ENCODE measurements around the gene RRP1B.
"Not testable (repeated sequence)": the region's sequence is repeated elsewhere in the genome, so short reads cannot be mapped to it uniquely, and the experiment has no call there.

RRP1B gene

GRCh38 chr21:43667191-43667904, 8.0 kb downstream of the RRP1B start:
- DNase-seq (ENCODE audit: low read depth), result peak; percentile 61
- no peak for TF ChIP-seq CTCF (IDR thresholded peaks at IDR 0.05; ENCODE audit: low read length, missing control alignments)
- no peak overlapping the region for H3K4me3 ChIP-seq (replicated peaks; ENCODE audit: low read depth, low read length)

- H3K4me3 ChIP-seq (replicated peaks; ENCODE audit: low read depth, low read length), result no peak overlapping the region
- no peak for DNase-seq (ENCODE audit: low read depth)
- TF ChIP-seq CTCF (IDR thresholded peaks at IDR 0.05; ENCODE audit: low read length, missing control alignments), result no peak
Observed at GRCh38 chr21:43669828-43670605, 10.7 kb downstream of the RRP1B start.

GRCh38 chr21:43675871-43676270, 16.5 kb downstream of the RRP1B start:
- DNase-seq (ENCODE audit: low read depth), result no peak
- H3K4me3 ChIP-seq (replicated peaks; ENCODE audit: low read depth, low read length), result no peak overlapping the region
- no peak for TF ChIP-seq CTCF (IDR thresholded peaks at IDR 0.05; ENCODE audit: low read length, missing control alignments)

- DNase-seq (ENCODE audit: low read depth), result no peak
- H3K4me3 ChIP-seq (replicated peaks; ENCODE audit: low read depth, low read length), result no peak overlapping the region
- TF ChIP-seq CTCF (IDR thresholded peaks at IDR 0.05; ENCODE audit: low read length, missing control alignments), result no peak
Observed at GRCh38 chr21:43676391-43676790, 17.0 kb downstream of the RRP1B start.

GRCh38 chr21:43679951-43680350, 20.6 kb downstream of the RRP1B start:
- no peak for TF ChIP-seq CTCF (IDR thresholded peaks at IDR 0.05; ENCODE audit: low read length, missing control alignments)
- no peak overlapping the region for H3K4me3 ChIP-seq (replicated peaks; ENCODE audit: low read depth, low read length)
- no peak for DNase-seq (ENCODE audit: low read depth)

- DNase-seq (ENCODE audit: low read depth); H3K4me3 ChIP-seq (replicated peaks; ENCODE audit: low read depth, low read length): not testable (repeated sequence)
Observed at GRCh38 chr21:43680421-43680820, 21.1 kb downstream of the RRP1B start.

GRCh38 chr21:43681650-43682049, 22.3 kb downstream of the RRP1B start:
- no peak for TF ChIP-seq CTCF (IDR thresholded peaks at IDR 0.05; ENCODE audit: low read length, missing control alignments)
- no peak for DNase-seq (ENCODE audit: low read depth)
- no peak overlapping the region for H3K4me3 ChIP-seq (replicated peaks; ENCODE audit: low read depth, low read length)
